Measurements from ENCODE around the gene ADGRG6. TPM values are rescaled to one million over a fixed set of nuclear protein-coding genes. Genes with fewer than 3 reads are reported as not detected.

ADGRG6 gene
- total RNA-seq, 3 donors from 2014 or later: 8.2 to 29.6 (median 28.5) TPM

DNA sequence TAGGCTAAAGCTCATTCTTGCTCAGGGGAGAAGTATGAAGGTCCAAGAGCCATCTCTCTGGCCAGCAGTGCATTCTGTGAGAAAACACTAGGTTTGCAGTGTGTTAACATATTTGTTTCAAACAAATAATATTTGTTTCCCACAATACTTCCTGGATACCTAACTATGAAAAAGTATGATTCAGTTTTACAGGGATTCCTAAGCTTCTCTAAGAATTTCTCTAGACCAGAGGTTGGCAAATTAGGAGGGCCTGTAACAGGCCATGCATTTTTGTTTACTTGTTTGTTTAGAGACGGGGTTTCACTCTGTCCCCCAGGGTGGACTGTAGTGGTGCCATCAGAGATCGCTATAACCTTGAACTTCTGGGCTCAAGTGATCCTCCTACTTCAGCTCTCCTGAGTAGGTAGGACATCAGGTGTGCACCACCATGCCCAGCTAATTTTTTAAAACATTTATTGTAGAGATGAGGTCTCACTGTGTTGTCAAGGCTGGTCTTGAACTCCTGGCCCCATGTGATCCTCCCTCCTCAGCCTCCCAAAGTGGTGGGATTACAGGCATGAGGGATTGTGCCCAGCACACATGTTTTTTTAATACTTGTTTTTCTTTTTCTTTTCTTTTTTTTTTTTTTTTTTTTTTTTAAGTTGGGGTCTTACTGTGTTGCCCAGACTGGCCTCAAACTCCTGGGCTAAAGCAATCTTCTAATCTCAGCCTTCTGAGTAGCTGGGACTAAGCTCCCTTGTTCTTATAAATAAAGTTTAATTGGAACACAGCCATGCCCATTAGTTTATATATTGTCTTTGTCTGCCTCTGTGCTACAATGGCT, 71.7 kb downstream of the ADGRG6 start:
- Histone ChIP-seq H3K36me3 (no peaks in the 10 kb centered on the region), H3K27ac (no peak overlapping the region), H3K9me3 (no peaks in the 10 kb centered on the region), H3K4me3 (no peak overlapping the region), H3K27me3 (no peaks in the 10 kb centered on the region), H3K4me1 (peaks cover 0 to 7% of the 10 kb centered on the region in 2 donors)
- intact Hi-C loops (cut with DNase I; ENCODE audit: low total_unique reads): no loop called here
- no peak for DNase-seq (ENCODE audit: low spot score in 2 of 2)
- TF ChIP-seq CTCF (IDR thresholded peaks at IDR 0.05): no peak
- TF ChIP-seq POLR2AphosphoS5 (IDR thresholded peaks at IDR 0.05): no peak

DNA sequence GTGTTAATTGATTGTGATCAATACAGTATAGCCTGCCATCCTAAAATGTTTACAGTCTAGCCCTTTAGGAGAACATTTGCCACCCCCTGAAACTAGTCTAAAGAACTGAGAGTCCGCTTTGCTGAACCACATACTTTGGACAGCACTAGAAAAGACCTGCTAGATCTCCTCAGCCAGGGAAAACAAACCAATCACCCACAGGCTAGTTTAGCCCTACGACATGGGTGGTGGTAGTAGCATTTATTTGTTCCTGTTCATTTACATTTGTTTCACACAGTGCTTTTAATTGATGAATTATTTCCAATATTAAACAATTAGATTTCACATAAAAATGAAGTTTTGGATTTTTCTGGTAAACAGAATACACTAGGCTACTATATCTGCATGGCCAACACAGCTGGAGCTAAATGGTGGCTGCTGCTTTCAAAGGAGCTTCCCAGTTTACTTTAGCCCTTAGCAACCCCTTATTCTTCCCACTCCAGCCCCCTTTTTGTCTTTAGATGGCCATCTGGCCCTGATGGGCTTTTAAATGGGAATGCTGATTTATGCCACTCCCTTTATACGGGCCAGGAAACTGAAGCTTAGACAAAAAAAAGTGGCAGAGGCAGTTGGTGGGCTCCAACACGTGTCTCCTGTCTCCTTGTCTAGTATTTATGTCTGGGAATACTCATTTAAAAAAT, 72.4 kb downstream of the ADGRG6 start:
- TF ChIP-seq POLR2A (IDR thresholded peaks at IDR 0.05) (no peak), POLR2AphosphoS5 (IDR thresholded peaks at IDR 0.05) (no peak), CTCF (IDR thresholded peaks at IDR 0.05) (no peak)
- no peak overlapping the region for H3K4me3 ChIP-seq
- intact Hi-C loops (cut with DNase I; ENCODE audit: low total_unique reads): no loop called here
- peaks cover 0 to 7% of the 10 kb centered on the region in 2 donors for H3K4me1 ChIP-seq
- H3K9me3 ChIP-seq: no peaks in the 10 kb centered on the region
- H3K27me3 ChIP-seq: no peaks in the 10 kb centered on the region
- no peaks in the 10 kb centered on the region for H3K36me3 ChIP-seq
- H3K27ac ChIP-seq: no peak overlapping the region
- DNase-seq (ENCODE audit: low spot score in 2 of 2): no peak

GRCh38 chr6:142374965-142375733, 73.3 kb downstream of the ADGRG6 start:
- Histone ChIP-seq H3K9me3 (no peaks in the 10 kb centered on the region), H3K4me1 (peaks cover 0 to 7% of the 10 kb centered on the region in 2 donors), H3K4me3 (no peak overlapping the region), H3K36me3 (no peaks in the 10 kb centered on the region), H3K27me3 (no peaks in the 10 kb centered on the region), H3K27ac (no peak overlapping the region)
- intact Hi-C loops (cut with DNase I; ENCODE audit: low total_unique reads): no loop called here
- TF ChIP-seq CTCF (IDR thresholded peaks at IDR 0.05) (no peak), POLR2A (IDR thresholded peaks at IDR 0.05) (no peak)
- DNase-seq (ENCODE audit: low spot score in 2 of 2): no peak

DNA sequence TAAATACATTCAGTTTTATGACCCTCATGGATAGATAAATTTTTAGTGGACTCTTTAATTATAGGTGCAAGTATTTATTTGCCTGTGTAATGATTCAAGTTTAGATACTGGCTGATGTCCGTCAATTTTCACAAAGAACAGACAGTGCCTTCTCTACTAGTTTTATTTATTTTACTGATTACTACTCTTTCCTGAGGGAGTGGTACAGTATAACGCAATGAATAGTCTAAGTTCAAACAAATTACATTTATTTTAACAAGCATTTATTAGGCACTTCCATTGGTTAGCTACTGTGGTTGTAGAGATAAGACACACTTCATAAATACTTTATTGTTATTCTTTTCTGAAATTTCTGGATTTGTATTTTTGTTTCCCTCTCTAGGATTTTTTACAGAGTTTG, 74.3 kb downstream of the ADGRG6 start:
- intact Hi-C loops (cut with DNase I; ENCODE audit: low total_unique reads): no loop called here
- DNase-seq (ENCODE audit: low spot score in 2 of 2): no peak
- Histone ChIP-seq H3K4me1 (peaks cover 0 to 7% of the 10 kb centered on the region in 2 donors), H3K27ac (no peak overlapping the region), H3K36me3 (no peaks in the 10 kb centered on the region), H3K9me3 (no peaks in the 10 kb centered on the region), H3K4me3 (no peak overlapping the region), H3K27me3 (no peaks in the 10 kb centered on the region)
- no peak for TF ChIP-seq POLR2AphosphoS5 (IDR thresholded peaks at IDR 0.05)
- no peak for TF ChIP-seq POLR2A (IDR thresholded peaks at IDR 0.05)
- TF ChIP-seq CTCF (IDR thresholded peaks at IDR 0.05): no peak

Data from breast epithelium (tissue), 4 donors.